SU-DHL-6 (cell line): ENCODE measurements around the gene DNAH9.

Experiments used
- H2AFZ ChIP-seq: fragments of 200-600 bp; sonication (generic); 2 replicates; pipeline ENCODE4 v1.6.1; 2014; ENCODE audit warnings: low read depth, mild to moderate bottlenecking, moderate library complexity, mixed read lengths, antibody characterized with exemption, low read length; ENCODE audit not compliant: severe bottlenecking
- H3F3A ChIP-seq: fragments of 200-600 bp; shearing (Covaris generic); 2 replicates; pipeline ENCODE4 v1.6.0; 2016; ENCODE audit warnings: antibody characterized with exemption, mild to moderate bottlenecking; ENCODE audit not compliant: insufficient read depth
- H3K27ac ChIP-seq: fragments of 200-600 bp; sonication (generic); 2 replicates; pipeline ENCODE4 v1.5.1; 2016; ENCODE audit warnings: low read depth, mild to moderate bottlenecking, low read length, moderate library complexity, mixed read lengths
- H3K27me3 ChIP-seq: fragments of 200-600 bp; sonication (generic), shearing (Covaris generic); 2 replicates; pipeline ENCODE4 v1.6.0; 2014; ENCODE audit warnings: mild to moderate bottlenecking, low read length
- H3K36me3 ChIP-seq: fragments of 200-600 bp; sonication (generic); 2 replicates; pipeline ENCODE4 v1.6.1; 2014; ENCODE audit warnings: mild to moderate bottlenecking, low read length, mixed read lengths
- H3K4me2 ChIP-seq: fragments of 300-600, 200-600 bp; shearing (Covaris generic), sonication (generic); 2 replicates; pipeline ENCODE4 v1.6.0; 2014; ENCODE audit warnings: low read length, low read depth, mild to moderate bottlenecking; ENCODE audit not compliant: poor library complexity, severe bottlenecking
- H3K4me3 ChIP-seq: fragments of 200-600 bp; sonication (generic); 2 replicates; pipeline ENCODE4 v1.5.1; 2014; ENCODE audit warnings: antibody characterized with exemption, low read length, mild to moderate bottlenecking, mixed read lengths; ENCODE audit not compliant: insufficient read depth, poor library complexity, severe bottlenecking
- H3K79me2 ChIP-seq: fragments of 200-600 bp; sonication (generic); 2 replicates; pipeline ENCODE4 v1.6.1; 2014; ENCODE audit warnings: mild to moderate bottlenecking, low read length, moderate library complexity; ENCODE audit not compliant: insufficient read depth
- H3K9ac ChIP-seq: fragments of 200-600 bp; sonication (generic); 2 replicates; pipeline ENCODE4 v1.7.0; 2014; ENCODE audit warnings: mild to moderate bottlenecking, low read length
- H3K9me2 ChIP-seq: fragments of 200-600 bp; sonication (generic); replicated peaks from 2 replicates; pipeline ENCODE4 v1.6.1; 2014; ENCODE audit warnings: low read length; ENCODE audit not compliant: insufficient read depth
- H3K9me3 ChIP-seq: fragments of 200-600 bp; sonication (generic); 2 replicates; pipeline ENCODE4 v1.6.1; 2014; ENCODE audit warnings: low read length, mixed read lengths; ENCODE audit not compliant: insufficient read depth
- H4K20me1 ChIP-seq: fragments of 200-600 bp; sonication (generic); 2 replicates; pipeline ENCODE4 v1.6.1; 2014; ENCODE audit warnings: low read depth, mild to moderate bottlenecking, antibody characterized with exemption, low read length, moderate library complexity, mixed read lengths
- EZH2phosphoT487 ChIP-seq: fragments of 200-600 bp; sonication (generic), shearing (Covaris generic); conservative IDR thresholded peaks from 2 replicates; pipeline ENCODE4 v1.6.1; 2018; ENCODE audit warnings: mild to moderate bottlenecking, antibody characterized with exemption, low read length, moderate library complexity, mixed read lengths
- TF ChIP-seq, protein P1 (sequence below): fragments of 200-600 bp; sonication (generic); IDR thresholded peaks from one replicate; pipeline ENCODE4 v1.5.1; 2017; ENCODE audit warnings: antibody characterized with exemption, mild to moderate bottlenecking, low read length, moderate library complexity; ENCODE audit not compliant: insufficient read depth, poor library complexity, severe bottlenecking

Gene DNAH9

DNA sequence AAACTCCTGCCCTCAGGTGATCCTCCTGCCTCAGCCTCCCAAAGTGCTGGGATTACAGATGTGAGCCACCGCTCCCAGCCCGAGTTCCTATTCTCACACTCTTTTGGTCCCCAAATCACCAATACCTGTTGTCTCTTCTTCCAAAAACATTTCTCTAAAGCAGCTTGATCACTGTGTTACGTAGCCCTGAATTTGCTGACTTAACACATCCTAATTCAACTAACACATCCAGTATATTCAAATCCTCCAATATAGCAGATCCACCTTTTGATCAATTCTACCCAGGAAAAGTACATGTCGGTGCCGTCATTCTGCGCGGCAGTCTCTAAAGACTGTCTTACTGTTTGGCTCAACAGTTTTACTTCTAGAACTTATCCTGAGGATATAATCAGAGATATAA, 207.7 kb downstream of the DNAH9 start:
- Histone ChIP-seq H2AFZ (no peak overlapping the region), H3K9me3 (no peaks in the 10 kb centered on the region), H3K27ac (no peak overlapping the region), H3K9me2 (no peaks in the 10 kb centered on the region), H4K20me1 (no peaks in the 10 kb centered on the region), H3K4me3 (no peak overlapping the region), H3F3A (no peaks in the 10 kb centered on the region), H3K4me2 (no peak overlapping the region), H3K79me2 (no peaks in the 10 kb centered on the region), H3K9ac (no peak overlapping the region), H3K36me3 (no peaks in the 10 kb centered on the region), H3K27me3 (no peaks in the 10 kb centered on the region)
- TF ChIP-seq, protein P1, sequence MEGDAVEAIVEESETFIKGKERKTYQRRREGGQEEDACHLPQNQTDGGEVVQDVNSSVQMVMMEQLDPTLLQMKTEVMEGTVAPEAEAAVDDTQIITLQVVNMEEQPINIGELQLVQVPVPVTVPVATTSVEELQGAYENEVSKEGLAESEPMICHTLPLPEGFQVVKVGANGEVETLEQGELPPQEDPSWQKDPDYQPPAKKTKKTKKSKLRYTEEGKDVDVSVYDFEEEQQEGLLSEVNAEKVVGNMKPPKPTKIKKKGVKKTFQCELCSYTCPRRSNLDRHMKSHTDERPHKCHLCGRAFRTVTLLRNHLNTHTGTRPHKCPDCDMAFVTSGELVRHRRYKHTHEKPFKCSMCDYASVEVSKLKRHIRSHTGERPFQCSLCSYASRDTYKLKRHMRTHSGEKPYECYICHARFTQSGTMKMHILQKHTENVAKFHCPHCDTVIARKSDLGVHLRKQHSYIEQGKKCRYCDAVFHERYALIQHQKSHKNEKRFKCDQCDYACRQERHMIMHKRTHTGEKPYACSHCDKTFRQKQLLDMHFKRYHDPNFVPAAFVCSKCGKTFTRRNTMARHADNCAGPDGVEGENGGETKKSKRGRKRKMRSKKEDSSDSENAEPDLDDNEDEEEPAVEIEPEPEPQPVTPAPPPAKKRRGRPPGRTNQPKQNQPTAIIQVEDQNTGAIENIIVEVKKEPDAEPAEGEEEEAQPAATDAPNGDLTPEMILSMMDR = no peak
- no peak for TF ChIP-seq EZH2phosphoT487

DNA sequence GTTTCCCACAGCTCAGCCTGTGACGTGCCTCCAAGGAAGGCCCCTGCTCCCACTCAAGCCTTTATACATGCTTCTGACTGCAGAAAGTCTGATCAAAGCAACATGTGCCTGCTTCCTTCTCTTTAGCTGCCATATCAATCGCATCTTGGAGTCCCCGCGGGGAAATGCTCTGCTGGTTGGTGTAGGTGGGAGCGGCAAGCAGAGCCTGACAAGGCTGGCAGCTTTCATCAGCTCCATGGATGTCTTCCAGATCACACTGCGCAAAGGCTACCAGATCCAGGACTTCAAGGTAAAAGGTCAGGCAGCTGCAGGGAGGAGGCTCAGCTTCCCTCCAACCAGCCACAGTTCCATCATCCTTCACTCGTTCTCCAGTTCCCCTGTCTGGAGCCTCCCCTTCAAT, 209.3 kb downstream of the DNAH9 start:
- no peak overlapping the region for H3K9ac ChIP-seq
- no peaks in the 10 kb centered on the region for H3K36me3 ChIP-seq
- no peaks in the 10 kb centered on the region for H3K79me2 ChIP-seq
- no peaks in the 10 kb centered on the region for H3K9me2 ChIP-seq
- TF ChIP-seq, protein P1 = no peak
- no peak for TF ChIP-seq EZH2phosphoT487
- no peak overlapping the region for H3K4me2 ChIP-seq
- no peak overlapping the region for H3K4me3 ChIP-seq
- no peaks in the 10 kb centered on the region for H4K20me1 ChIP-seq
- H3F3A ChIP-seq = no peaks in the 10 kb centered on the region
- H3K27ac ChIP-seq = no peak overlapping the region
- no peaks in the 10 kb centered on the region for H3K27me3 ChIP-seq
- no peak overlapping the region for H2AFZ ChIP-seq
- no peaks in the 10 kb centered on the region for H3K9me3 ChIP-seq

DNA sequence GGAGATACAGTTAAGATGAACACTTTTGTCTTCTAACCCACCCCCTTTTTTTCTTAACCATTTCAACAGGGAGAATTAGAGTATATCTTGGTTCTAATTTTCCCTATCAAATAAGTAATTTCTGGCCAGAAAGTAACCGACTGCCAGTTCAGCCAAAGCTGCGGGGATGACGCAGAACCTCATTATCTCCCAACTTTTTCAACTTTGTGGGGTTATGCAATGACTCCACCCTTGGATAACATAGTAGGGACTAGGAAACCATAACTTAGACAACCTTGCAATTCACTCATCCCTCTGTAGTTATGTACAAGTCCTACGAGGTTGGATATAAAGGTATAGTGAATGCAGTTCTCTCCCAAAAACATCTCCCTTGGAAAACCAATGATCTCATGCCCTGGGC, 215.0 kb downstream of the DNAH9 start:
- no peaks in the 10 kb centered on the region for H4K20me1 ChIP-seq
- no peaks in the 10 kb centered on the region for H3K27me3 ChIP-seq
- H3K79me2 ChIP-seq = no peaks in the 10 kb centered on the region
- H3K9me3 ChIP-seq = no peaks in the 10 kb centered on the region
- H3F3A ChIP-seq = no peaks in the 10 kb centered on the region
- H3K4me2 ChIP-seq = no peak overlapping the region
- H3K9me2 ChIP-seq = no peaks in the 10 kb centered on the region
- no peak overlapping the region for H2AFZ ChIP-seq
- H3K4me3 ChIP-seq = no peak overlapping the region
- H3K36me3 ChIP-seq = no peaks in the 10 kb centered on the region
- no peak overlapping the region for H3K9ac ChIP-seq
- TF ChIP-seq EZH2phosphoT487 = no peak
- TF ChIP-seq, protein P1 = no peak
- H3K27ac ChIP-seq = no peak overlapping the region
